Parathyroid adenoma (tissue), 2 donors: ENCODE measurements around the gene ESD.

Experiments
- H2AFZ ChIP-seq: fragments of 300-600 bp; sonication (generic); one replicate; pipeline ENCODE4 v1.7.0; 2017; ENCODE audit warnings: antibody characterized with exemption, mild to moderate bottlenecking
- H3K27ac ChIP-seq: fragments of 300-600 bp; sonication (generic); one replicate; pipeline ENCODE4 v1.7.0; 2017
- H3K27me3 ChIP-seq: fragments of 300-600 bp; sonication (generic); one replicate; pipeline ENCODE4 v1.7.0; 2017; ENCODE audit warnings: low read length; ENCODE audit not compliant: control insufficient read depth, insufficient read depth
- H3K36me3 ChIP-seq: fragments of 300-600 bp; sonication (generic); one replicate; pipeline ENCODE4 v1.7.0; 2017; ENCODE audit warnings: low read length; ENCODE audit not compliant: control insufficient read depth, insufficient read depth
- H3K4me1 ChIP-seq: fragments of 300-600 bp; sonication (generic); one replicate; pipeline ENCODE4 v1.7.0; 2017; ENCODE audit warnings: control low read depth
- H3K4me2 ChIP-seq: fragments of 300-600 bp; sonication (generic); one replicate; pipeline ENCODE4 v1.7.0; 2017; ENCODE audit warnings: low read length
- H3K4me3 ChIP-seq: fragments of 300-600 bp; sonication (generic); one replicate; pipeline ENCODE4 v1.7.0; 2017; ENCODE audit warnings: low read depth, low read length
- H3K79me2 ChIP-seq: fragments of 300-600 bp; sonication (generic); one replicate; pipeline ENCODE4 v1.7.0; 2017; ENCODE audit warnings: control low read depth
- H3K9ac ChIP-seq: fragments of 300-600 bp; sonication (generic); one replicate; pipeline ENCODE4 v1.7.0; 2017; ENCODE audit warnings: mild to moderate bottlenecking
- H3K9me3 ChIP-seq: fragments of 300-600 bp; sonication (generic); one replicate; pipeline ENCODE4 v1.7.0; 2017; ENCODE audit warnings: low read length; ENCODE audit not compliant: control insufficient read depth
- TF ChIP-seq, protein P1 (sequence below): fragments of 300-600 bp; sonication (generic); IDR thresholded peaks from one replicate; pipeline ENCODE4 v1.7.0; 2017; ENCODE audit warnings: antibody characterized with exemption, mild to moderate bottlenecking
- donor health status: primary hyperparathyroidism.

ESD gene

DNA sequence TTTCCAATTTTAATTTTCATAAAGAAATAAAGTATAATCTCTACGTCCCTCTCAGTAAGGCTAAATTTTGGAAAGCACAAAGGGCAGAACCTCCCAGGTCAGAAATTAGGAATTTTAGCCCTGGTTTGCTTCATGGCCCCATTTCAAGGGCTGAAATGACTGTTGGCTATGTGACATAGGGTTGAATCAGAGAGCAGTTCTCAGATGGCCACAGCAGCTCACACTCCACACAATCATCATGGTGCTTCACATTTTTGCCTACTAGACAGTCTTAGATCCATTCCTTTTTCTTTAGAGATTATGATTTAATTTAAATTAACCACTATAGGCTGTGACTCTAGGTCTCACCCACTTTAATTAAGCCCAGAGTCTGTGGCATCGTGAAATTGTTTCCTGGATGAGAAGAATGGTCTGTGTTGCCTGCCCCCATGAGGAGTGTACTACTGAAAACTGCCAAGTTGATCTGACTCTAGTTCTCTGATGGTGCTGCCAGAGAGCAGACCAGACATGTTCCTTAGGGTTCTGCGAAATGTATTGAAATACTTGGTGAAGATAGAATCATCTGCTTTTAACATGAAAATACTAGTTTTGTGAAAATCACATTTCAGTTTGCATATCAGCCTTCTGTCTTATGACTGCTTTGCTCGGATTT is 57.4 kb downstream of the ESD start:
- TF ChIP-seq, protein P1, sequence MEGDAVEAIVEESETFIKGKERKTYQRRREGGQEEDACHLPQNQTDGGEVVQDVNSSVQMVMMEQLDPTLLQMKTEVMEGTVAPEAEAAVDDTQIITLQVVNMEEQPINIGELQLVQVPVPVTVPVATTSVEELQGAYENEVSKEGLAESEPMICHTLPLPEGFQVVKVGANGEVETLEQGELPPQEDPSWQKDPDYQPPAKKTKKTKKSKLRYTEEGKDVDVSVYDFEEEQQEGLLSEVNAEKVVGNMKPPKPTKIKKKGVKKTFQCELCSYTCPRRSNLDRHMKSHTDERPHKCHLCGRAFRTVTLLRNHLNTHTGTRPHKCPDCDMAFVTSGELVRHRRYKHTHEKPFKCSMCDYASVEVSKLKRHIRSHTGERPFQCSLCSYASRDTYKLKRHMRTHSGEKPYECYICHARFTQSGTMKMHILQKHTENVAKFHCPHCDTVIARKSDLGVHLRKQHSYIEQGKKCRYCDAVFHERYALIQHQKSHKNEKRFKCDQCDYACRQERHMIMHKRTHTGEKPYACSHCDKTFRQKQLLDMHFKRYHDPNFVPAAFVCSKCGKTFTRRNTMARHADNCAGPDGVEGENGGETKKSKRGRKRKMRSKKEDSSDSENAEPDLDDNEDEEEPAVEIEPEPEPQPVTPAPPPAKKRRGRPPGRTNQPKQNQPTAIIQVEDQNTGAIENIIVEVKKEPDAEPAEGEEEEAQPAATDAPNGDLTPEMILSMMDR = no peak
- H3K4me3 ChIP-seq = no peak overlapping the region
- H3K9ac ChIP-seq = no peak overlapping the region
- H3K9me3 ChIP-seq = no peaks in the 10 kb centered on the region
- no peaks in the 10 kb centered on the region for H3K79me2 ChIP-seq
- no peak overlapping the region for H3K27ac ChIP-seq
- no peaks in the 10 kb centered on the region for H3K27me3 ChIP-seq
- no peaks in the 10 kb centered on the region for H3K4me1 ChIP-seq
- no peaks in the 10 kb centered on the region for H3K36me3 ChIP-seq
- H3K4me2 ChIP-seq = no peak overlapping the region
- no peak overlapping the region for H2AFZ ChIP-seq

DNA sequence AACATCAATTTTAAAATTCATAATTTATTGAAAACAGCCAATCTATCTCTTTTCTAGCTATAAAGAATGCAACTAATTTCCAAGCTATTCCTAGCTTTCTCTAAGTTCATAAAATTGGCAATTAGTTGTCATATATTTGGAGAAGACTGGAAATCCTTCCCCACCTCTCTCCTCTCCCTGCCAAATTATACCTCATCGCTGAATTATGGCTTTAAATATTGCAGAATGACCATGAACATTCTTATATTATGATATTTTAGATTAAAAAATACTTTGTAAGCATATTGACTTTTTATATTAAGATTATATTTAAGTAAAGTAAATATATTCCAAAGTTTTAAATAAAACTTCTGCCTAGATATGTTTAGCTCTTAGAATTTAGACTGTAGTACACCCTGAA is 58.2 kb downstream of the ESD start:
- Histone ChIP-seq H3K9ac (no peak overlapping the region), H3K79me2 (no peaks in the 10 kb centered on the region), H3K9me3 (no peaks in the 10 kb centered on the region), H3K36me3 (no peaks in the 10 kb centered on the region), H3K27me3 (no peaks in the 10 kb centered on the region), H3K4me2 (no peak overlapping the region), H2AFZ (no peak overlapping the region), H3K27ac (no peak overlapping the region), H3K4me1 (no peaks in the 10 kb centered on the region), H3K4me3 (no peak overlapping the region)
- TF ChIP-seq, protein P1 = no peak

DNA sequence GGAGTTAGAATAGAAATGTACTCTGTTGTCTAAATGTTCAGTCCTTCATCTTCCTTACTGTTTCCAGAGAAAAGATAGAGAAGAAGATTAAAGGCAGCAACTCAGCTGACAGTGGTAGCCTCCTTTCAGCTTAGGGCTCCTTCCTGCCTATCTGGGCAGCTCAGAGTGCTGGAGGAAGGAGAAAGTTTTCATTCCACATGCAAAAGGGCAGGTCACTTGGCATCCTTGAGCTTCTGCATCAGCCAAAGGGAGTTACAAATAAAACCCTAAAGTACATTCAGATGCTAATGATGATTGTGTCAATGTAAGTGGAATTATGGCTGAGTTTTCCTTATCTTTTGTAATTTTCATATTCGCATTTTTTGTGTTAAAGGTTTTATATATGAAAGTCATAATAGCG is 58.9 kb downstream of the ESD start:
- H3K9ac ChIP-seq = no peak overlapping the region
- H2AFZ ChIP-seq = no peak overlapping the region
- no peaks in the 10 kb centered on the region for H3K4me1 ChIP-seq
- TF ChIP-seq, protein P1 = no peak
- no peaks in the 10 kb centered on the region for H3K36me3 ChIP-seq
- H3K4me2 ChIP-seq = no peak overlapping the region
- H3K4me3 ChIP-seq = no peak overlapping the region
- H3K79me2 ChIP-seq = no peaks in the 10 kb centered on the region
- H3K27me3 ChIP-seq = no peaks in the 10 kb centered on the region
- H3K27ac ChIP-seq = no peak overlapping the region
- no peaks in the 10 kb centered on the region for H3K9me3 ChIP-seq

DNA sequence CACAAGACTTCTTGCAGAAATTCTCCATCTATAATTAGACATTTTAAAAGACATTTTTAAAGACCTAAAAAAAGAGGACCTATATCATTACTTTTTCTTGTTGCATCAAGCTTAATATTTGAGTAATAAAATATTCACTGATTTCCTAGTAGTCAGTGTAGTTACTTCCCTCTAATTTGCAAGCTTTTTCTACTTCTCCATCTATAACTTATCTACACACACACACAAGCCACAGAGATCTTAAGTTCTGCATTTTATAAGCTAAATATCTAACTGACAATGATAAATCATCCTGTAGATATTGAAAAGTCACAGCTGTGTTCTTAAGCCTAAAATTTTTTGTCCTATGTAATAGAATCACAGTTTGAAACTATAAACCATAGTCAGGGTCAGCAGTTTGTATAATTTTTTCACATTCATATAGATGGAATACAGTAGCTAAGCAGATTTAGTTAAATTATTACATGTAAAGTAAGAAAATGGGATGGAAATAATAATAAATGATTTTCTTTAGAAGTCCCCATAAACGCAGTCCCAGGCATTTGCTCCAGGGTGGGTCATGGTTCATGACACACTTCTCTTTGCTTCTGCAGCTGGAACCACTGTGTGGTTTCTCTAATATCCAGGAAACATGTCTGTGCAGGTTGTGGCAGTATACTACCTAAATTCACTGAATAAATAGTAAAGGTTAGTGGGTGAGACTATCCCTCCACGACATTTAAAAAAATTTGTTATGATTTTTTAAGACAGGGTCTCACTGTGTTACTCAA is 60.2 kb downstream of the ESD start:
- no peak overlapping the region for H3K4me2 ChIP-seq
- no peak overlapping the region for H3K9ac ChIP-seq
- no peaks in the 10 kb centered on the region for H3K36me3 ChIP-seq
- no peaks in the 10 kb centered on the region for H3K79me2 ChIP-seq
- H3K27me3 ChIP-seq = no peaks in the 10 kb centered on the region
- H3K4me1 ChIP-seq = no peaks in the 10 kb centered on the region
- H3K9me3 ChIP-seq = no peaks in the 10 kb centered on the region
- no peak overlapping the region for H3K27ac ChIP-seq
- H2AFZ ChIP-seq = no peak overlapping the region
- TF ChIP-seq, protein P1 = no peak
- no peak overlapping the region for H3K4me3 ChIP-seq
